ENCODE measurements around the gene KLHDC9.

KLHDC9 gene

DNA sequence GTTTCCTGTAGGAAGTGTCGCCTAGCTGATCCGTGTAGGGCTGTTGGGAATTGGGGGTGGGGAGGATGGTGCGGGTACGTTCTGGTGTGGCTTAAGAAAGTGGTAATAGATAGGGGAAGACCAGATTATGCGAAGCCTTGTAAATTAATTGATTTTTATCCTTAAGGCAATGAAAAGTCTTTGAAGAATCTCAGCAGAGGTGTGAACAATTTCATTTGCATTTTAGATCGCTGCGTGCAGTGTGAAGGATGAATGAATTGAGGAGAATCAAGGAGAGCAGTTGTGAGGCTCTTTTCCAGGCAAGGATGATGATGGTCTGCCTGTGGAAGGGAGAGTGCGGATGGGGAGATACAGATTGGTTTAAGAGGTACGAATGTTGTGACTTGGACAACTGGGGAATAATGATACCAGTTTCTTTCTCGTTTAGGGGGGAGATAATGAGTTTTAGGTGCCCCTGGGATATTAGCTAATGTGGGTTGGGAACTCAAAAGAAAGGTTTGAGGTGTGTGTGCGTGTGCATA lies 35.1 kb downstream of the KLHDC9 start:
- Histone ChIP-seq H3K36me3 (ENCODE audit: insufficient read depth, low read length) (peaks cover 26% of the 10 kb centered on the region), H3K9me3 (ENCODE audit: insufficient read depth, low read depth, low read length) (no peaks in the 10 kb centered on the region), H3K4me1 (ENCODE audit: insufficient read depth, low read length) (peaks cover 12% of the 10 kb centered on the region), H3K27ac (ENCODE audit: low read depth, low read length) (peak overlapping the region; percentile 97), H3K4me3 (ENCODE audit: low read length) (peak overlapping the region; percentile 80), H3K9ac (ENCODE audit: low read depth, low read length) (peak overlapping the region; percentile 85), H3K27me3 (ENCODE audit: insufficient read depth, low read length) (no peaks in the 10 kb centered on the region)
- 2% methylated on average over 11 of the region's 11 CpGs for WGBS

DNA sequence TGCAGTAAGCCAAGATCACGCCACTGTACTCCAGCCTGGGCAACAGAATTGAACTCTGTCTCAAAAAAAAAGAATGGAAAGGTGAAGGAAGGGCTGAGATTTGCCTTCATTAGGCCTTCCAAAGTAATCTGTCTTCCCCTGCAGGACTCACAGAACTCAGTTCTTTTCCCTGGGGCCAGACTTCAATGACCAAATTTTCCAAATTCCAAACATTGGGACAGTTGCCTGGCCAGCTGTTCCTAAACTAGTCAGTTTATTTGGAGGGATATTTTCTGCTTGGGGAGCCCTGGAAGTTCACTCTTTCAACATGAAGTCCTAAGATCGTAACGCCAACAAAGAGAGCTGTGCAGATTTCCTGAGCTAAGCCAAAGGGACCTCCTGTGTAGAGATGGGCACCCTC lies 39.7 kb downstream of the KLHDC9 start:
- no peaks in the 10 kb centered on the region for H3K27me3 ChIP-seq (ENCODE audit: insufficient read depth, low read length)
- H3K9me3 ChIP-seq (ENCODE audit: insufficient read depth, low read depth, low read length) = no peaks in the 10 kb centered on the region
- no peak overlapping the region for H3K4me3 ChIP-seq (ENCODE audit: low read length)
- H3K27ac ChIP-seq (ENCODE audit: low read depth, low read length) = no peak overlapping the region
- peaks cover 3% of the 10 kb centered on the region; the same call in 1 of the 2 replicates for H3K36me3 ChIP-seq (ENCODE audit: insufficient read depth, low read length)
- WGBS = 95% methylated on average over 3 of the region's 3 CpGs
- no peak overlapping the region for H3K9ac ChIP-seq (ENCODE audit: low read depth, low read length)
- H3K4me1 ChIP-seq (ENCODE audit: insufficient read depth, low read length) = no peaks in the 10 kb centered on the region

DNA sequence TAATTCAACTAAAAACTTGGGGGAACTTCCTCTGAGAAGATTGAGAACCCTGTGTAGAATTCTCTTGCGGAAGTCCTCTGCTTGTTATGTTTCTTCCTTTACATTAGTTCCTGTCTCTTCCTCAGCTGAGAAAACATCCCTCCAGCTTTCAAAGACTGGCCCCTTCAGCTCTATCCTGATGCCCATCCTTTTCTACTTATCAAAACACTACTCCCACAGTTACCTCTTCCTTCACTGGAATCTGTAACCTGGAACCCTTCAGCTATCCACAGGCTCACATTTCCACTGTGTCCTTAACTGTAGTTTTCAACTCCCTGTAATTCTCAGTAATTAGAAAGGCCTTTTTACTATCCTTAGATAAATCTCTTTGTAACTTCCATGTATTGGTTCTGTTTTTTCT lies 40.3 kb downstream of the KLHDC9 start:
- Histone ChIP-seq H3K4me1 (ENCODE audit: insufficient read depth, low read length) (no peaks in the 10 kb centered on the region), H3K27ac (ENCODE audit: low read depth, low read length) (no peak overlapping the region), H3K9ac (ENCODE audit: low read depth, low read length) (no peak overlapping the region), H3K36me3 (ENCODE audit: insufficient read depth, low read length) (peaks cover 3% of the 10 kb centered on the region; the same call in 1 of the 2 replicates), H3K27me3 (ENCODE audit: insufficient read depth, low read length) (no peaks in the 10 kb centered on the region), H3K9me3 (ENCODE audit: insufficient read depth, low read depth, low read length) (no peaks in the 10 kb centered on the region), H3K4me3 (ENCODE audit: low read length) (no peak overlapping the region)
- WGBS = 92% methylated on average over 1 of the region's 1 CpG

DNA sequence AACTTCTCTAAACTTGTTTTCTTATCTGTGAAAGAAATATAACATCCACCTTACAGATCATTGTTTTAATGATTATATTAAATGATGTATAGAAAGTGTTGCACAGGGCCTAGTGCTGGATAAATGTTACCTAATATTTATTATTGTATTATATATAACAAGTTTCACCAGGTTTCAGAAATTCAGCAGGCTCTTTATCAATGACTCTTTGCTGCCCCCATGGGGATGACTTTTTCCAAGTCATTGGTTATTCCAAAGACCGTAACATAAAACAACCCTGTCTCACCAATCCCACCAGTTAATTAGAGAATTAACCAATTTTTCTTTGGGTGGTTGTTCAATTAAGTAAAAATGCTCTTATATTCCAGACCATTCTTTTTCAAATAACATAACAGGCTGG lies 41.6 kb downstream of the KLHDC9 start:
- Histone ChIP-seq H3K4me3 (ENCODE audit: low read length) (no peak overlapping the region), H3K27ac (ENCODE audit: low read depth, low read length) (no peak overlapping the region), H3K36me3 (ENCODE audit: insufficient read depth, low read length) (peaks cover 3% of the 10 kb centered on the region; the same call in 1 of the 2 replicates), H3K27me3 (ENCODE audit: insufficient read depth, low read length) (no peaks in the 10 kb centered on the region), H3K9me3 (ENCODE audit: insufficient read depth, low read depth, low read length) (no peaks in the 10 kb centered on the region), H3K4me1 (ENCODE audit: insufficient read depth, low read length) (no peaks in the 10 kb centered on the region), H3K9ac (ENCODE audit: low read depth, low read length) (no peak overlapping the region)
- WGBS = 83% methylated on average over 1 of the region's 1 CpG

DNA sequence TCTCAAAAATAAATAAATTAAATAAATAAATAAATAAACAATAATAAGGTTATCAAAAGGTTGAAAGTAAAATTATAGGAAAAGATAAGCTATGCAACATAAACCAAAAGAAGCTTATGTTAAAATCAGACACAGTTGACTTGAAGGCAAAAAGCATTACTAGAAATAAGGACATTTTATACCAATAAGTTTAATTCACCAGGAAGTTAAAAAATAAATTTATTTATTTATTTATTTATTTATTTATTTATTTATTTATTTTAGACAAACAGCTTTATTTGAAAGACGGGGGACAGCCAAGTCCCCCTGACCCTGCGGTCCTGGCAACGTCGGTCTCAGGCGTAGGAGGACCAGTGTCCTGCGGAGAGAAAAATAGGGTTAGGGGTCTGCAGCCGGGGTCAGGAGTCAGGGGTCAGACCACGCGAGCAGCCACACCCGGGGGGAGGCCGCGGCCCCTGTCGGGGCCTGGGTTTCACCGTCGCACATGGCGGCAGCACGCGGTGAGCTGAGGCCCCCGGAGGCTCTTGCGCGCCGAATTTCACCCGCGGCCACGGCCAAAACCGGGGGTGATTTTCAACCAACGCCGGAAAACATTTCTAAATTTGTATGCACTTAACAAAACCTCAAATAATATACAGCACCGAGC lies 42.7 kb downstream of the KLHDC9 start:
- no peaks in the 10 kb centered on the region for H3K36me3 ChIP-seq (ENCODE audit: insufficient read depth, low read length)

DNA sequence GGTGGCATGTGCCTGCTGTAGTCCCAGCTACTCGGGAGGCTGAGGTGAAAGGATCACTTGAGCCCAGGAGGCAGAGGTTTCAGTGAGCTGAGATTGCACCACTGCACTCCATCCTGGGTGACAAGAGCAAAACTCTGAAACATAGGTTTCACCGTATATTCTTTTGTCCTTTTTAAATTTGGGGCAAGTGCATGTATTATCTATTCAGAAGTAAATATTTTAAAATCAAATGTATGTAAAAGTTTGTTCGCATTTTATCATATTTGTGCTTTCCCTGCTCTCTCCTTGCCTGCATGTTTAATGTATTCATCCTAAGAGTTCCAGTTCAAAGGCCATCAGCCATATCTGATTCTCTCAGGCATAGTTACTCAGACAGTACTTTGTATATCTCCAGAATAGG lies 47.7 kb downstream of the KLHDC9 start:
- no peak overlapping the region for H3K27ac ChIP-seq (ENCODE audit: low read depth, low read length)
- WGBS = 94% methylated on average over 3 of the region's 3 CpGs

More for the DNA sequence above, 42.7 kb downstream of the KLHDC9 start:
- Histone ChIP-seq H3K9me3 (ENCODE audit: insufficient read depth, low read depth, low read length) (no peaks in the 10 kb centered on the region), H3K27me3 (ENCODE audit: insufficient read depth, low read length) (no peaks in the 10 kb centered on the region), H3K4me1 (ENCODE audit: insufficient read depth, low read length) (no peaks in the 10 kb centered on the region), H3K27ac (ENCODE audit: low read depth, low read length) (no peak overlapping the region), H3K4me3 (ENCODE audit: low read length) (no peak overlapping the region), H3K9ac (ENCODE audit: low read depth, low read length) (no peak overlapping the region)
- WGBS = 97% methylated on average over 29 of the region's 29 CpGs

More for the DNA sequence above, 47.7 kb downstream of the KLHDC9 start:
- Histone ChIP-seq H3K9ac (ENCODE audit: low read depth, low read length) (no peak overlapping the region), H3K36me3 (ENCODE audit: insufficient read depth, low read length) (no peaks in the 10 kb centered on the region), H3K4me1 (ENCODE audit: insufficient read depth, low read length) (no peaks in the 10 kb centered on the region), H3K4me3 (ENCODE audit: low read length) (no peak overlapping the region), H3K27me3 (ENCODE audit: insufficient read depth, low read length) (no peaks in the 10 kb centered on the region), H3K9me3 (ENCODE audit: insufficient read depth, low read depth, low read length) (no peaks in the 10 kb centered on the region)

Data from HUES64 (cell line).